ENCODE measurements around the gene SRPK3.

SRPK3 gene

GRCh38 chrX:153780678-153781427 is at the start of gene SRPK3:
Gene SRPK3 (plus strand): TSS chrX:153781041. CDS start chrX:153781087, 46 bp downstream.
- peaks cover 3% of the 10 kb centered on the region for H3K4me1 ChIP-seq (ENCODE audit: control insufficient read depth, insufficient read depth, low read length)
- peaks cover 7% of the 10 kb centered on the region for H3K27me3 ChIP-seq (ENCODE audit: control insufficient read depth, insufficient read depth, low read length)
- no peak within 1 kb of the TSS for H3K4me3 ChIP-seq (ENCODE audit: low read length)
- H3K36me3 ChIP-seq (ENCODE audit: control insufficient read depth, insufficient read depth, low read length): no peaks in the 10 kb centered on the region
- no peak within 1 kb of the TSS for H3K9ac ChIP-seq (ENCODE audit: low read length)
- H3K27ac ChIP-seq (ENCODE audit: low read depth, low read length): peak within 1 kb of the TSS; percentile 72

GRCh38 chrX:153731117-153731844 is 49.6 kb upstream of the SRPK3 start:
- Histone ChIP-seq H3K27me3 (ENCODE audit: control insufficient read depth, insufficient read depth, low read length) (no peaks in the 10 kb centered on the region), H3K27ac (ENCODE audit: low read depth, low read length) (no peak overlapping the region), H3K4me3 (ENCODE audit: low read length) (no peak overlapping the region), H3K36me3 (ENCODE audit: control insufficient read depth, insufficient read depth, low read length) (no peaks in the 10 kb centered on the region), H3K9ac (ENCODE audit: low read length) (no peak overlapping the region), H3K4me1 (ENCODE audit: control insufficient read depth, insufficient read depth, low read length) (peaks cover 16% of the 10 kb centered on the region)

- H3K9ac ChIP-seq (ENCODE audit: low read length): no peak overlapping the region
- H3K4me3 ChIP-seq (ENCODE audit: low read length): no peak overlapping the region
- no peaks in the 10 kb centered on the region for H3K27me3 ChIP-seq (ENCODE audit: control insufficient read depth, insufficient read depth, low read length)
- H3K36me3 ChIP-seq (ENCODE audit: control insufficient read depth, insufficient read depth, low read length): no peaks in the 10 kb centered on the region
- H3K4me1 ChIP-seq (ENCODE audit: control insufficient read depth, insufficient read depth, low read length): peaks cover 10% of the 10 kb centered on the region
- H3K27ac ChIP-seq (ENCODE audit: low read depth, low read length): no peak overlapping the region
Observed at GRCh38 chrX:153731845-153732215, 49.0 kb upstream of the SRPK3 start.

GRCh38 chrX:153732401-153732800 is 48.4 kb upstream of the SRPK3 start:
- Histone ChIP-seq H3K4me3 (ENCODE audit: low read length) (no peak overlapping the region), H3K36me3 (ENCODE audit: control insufficient read depth, insufficient read depth, low read length) (no peaks in the 10 kb centered on the region), H3K4me1 (ENCODE audit: control insufficient read depth, insufficient read depth, low read length) (peaks cover 7% of the 10 kb centered on the region), H3K27ac (ENCODE audit: low read depth, low read length) (no peak overlapping the region), H3K9ac (ENCODE audit: low read length) (no peak overlapping the region), H3K27me3 (ENCODE audit: control insufficient read depth, insufficient read depth, low read length) (peaks cover 3% of the 10 kb centered on the region)

- Histone ChIP-seq H3K27me3 (ENCODE audit: control insufficient read depth, insufficient read depth, low read length) (peaks cover 3% of the 10 kb centered on the region), H3K27ac (ENCODE audit: low read depth, low read length) (no peak overlapping the region), H3K36me3 (ENCODE audit: control insufficient read depth, insufficient read depth, low read length) (no peaks in the 10 kb centered on the region), H3K9ac (ENCODE audit: low read length) (no peak overlapping the region), H3K4me3 (ENCODE audit: low read length) (no peak overlapping the region), H3K4me1 (ENCODE audit: control insufficient read depth, insufficient read depth, low read length) (no peaks in the 10 kb centered on the region)
Observed at GRCh38 chrX:153733651-153734240, 47.1 kb upstream of the SRPK3 start.

GRCh38 chrX:153734871-153735270 is 46.0 kb upstream of the SRPK3 start:
- Histone ChIP-seq H3K4me1 (ENCODE audit: control insufficient read depth, insufficient read depth, low read length) (no peaks in the 10 kb centered on the region), H3K36me3 (ENCODE audit: control insufficient read depth, insufficient read depth, low read length) (no peaks in the 10 kb centered on the region), H3K4me3 (ENCODE audit: low read length) (no peak overlapping the region), H3K27ac (ENCODE audit: low read depth, low read length) (no peak overlapping the region), H3K27me3 (ENCODE audit: control insufficient read depth, insufficient read depth, low read length) (peaks cover 3% of the 10 kb centered on the region), H3K9ac (ENCODE audit: low read length) (no peak overlapping the region)

- no peak overlapping the region for H3K4me3 ChIP-seq (ENCODE audit: low read length)
- H3K36me3 ChIP-seq (ENCODE audit: control insufficient read depth, insufficient read depth, low read length): no peaks in the 10 kb centered on the region
- no peak overlapping the region for H3K9ac ChIP-seq (ENCODE audit: low read length)
- H3K27me3 ChIP-seq (ENCODE audit: control insufficient read depth, insufficient read depth, low read length): peaks cover 3% of the 10 kb centered on the region
- no peaks in the 10 kb centered on the region for H3K4me1 ChIP-seq (ENCODE audit: control insufficient read depth, insufficient read depth, low read length)
- H3K27ac ChIP-seq (ENCODE audit: low read depth, low read length): no peak overlapping the region
Observed at GRCh38 chrX:153735274-153735673, 45.6 kb upstream of the SRPK3 start.

- no peaks in the 10 kb centered on the region for H3K4me1 ChIP-seq (ENCODE audit: control insufficient read depth, insufficient read depth, low read length)
- H3K27ac ChIP-seq (ENCODE audit: low read depth, low read length): no peak overlapping the region
- no peaks in the 10 kb centered on the region for H3K36me3 ChIP-seq (ENCODE audit: control insufficient read depth, insufficient read depth, low read length)
- H3K9ac ChIP-seq (ENCODE audit: low read length): no peak overlapping the region
- H3K4me3 ChIP-seq (ENCODE audit: low read length): no peak overlapping the region
- peaks cover 3% of the 10 kb centered on the region for H3K27me3 ChIP-seq (ENCODE audit: control insufficient read depth, insufficient read depth, low read length)
Observed at GRCh38 chrX:153736071-153736820, 44.6 kb upstream of the SRPK3 start.

- Histone ChIP-seq H3K9ac (ENCODE audit: low read length) (no peak overlapping the region), H3K27ac (ENCODE audit: low read depth, low read length) (no peak overlapping the region)
Observed at GRCh38 chrX:153736871-153737441, 43.9 kb upstream of the SRPK3 start.

GRCh38 chrX:153738056-153738605 is 42.7 kb upstream of the SRPK3 start:
- Histone ChIP-seq H3K36me3 (ENCODE audit: control insufficient read depth, insufficient read depth, low read length) (no peaks in the 10 kb centered on the region), H3K4me3 (ENCODE audit: low read length) (no peak overlapping the region), H3K27me3 (ENCODE audit: control insufficient read depth, insufficient read depth, low read length) (peaks cover 3% of the 10 kb centered on the region), H3K27ac (ENCODE audit: low read depth, low read length) (no peak overlapping the region), H3K9ac (ENCODE audit: low read length) (no peak overlapping the region), H3K4me1 (ENCODE audit: control insufficient read depth, insufficient read depth, low read length) (no peaks in the 10 kb centered on the region)

More at GRCh38 chrX:153736871-153737441, 43.9 kb upstream of the SRPK3 start:
- Histone ChIP-seq H3K27me3 (ENCODE audit: control insufficient read depth, insufficient read depth, low read length) (peaks cover 3% of the 10 kb centered on the region), H3K4me1 (ENCODE audit: control insufficient read depth, insufficient read depth, low read length) (no peaks in the 10 kb centered on the region), H3K4me3 (ENCODE audit: low read length) (no peak overlapping the region), H3K36me3 (ENCODE audit: control insufficient read depth, insufficient read depth, low read length) (no peaks in the 10 kb centered on the region)

GRCh38 chrX:153739754-153740486 is 40.9 kb upstream of the SRPK3 start:
- Histone ChIP-seq H3K27ac (ENCODE audit: low read depth, low read length) (no peak overlapping the region), H3K4me1 (ENCODE audit: control insufficient read depth, insufficient read depth, low read length) (peaks cover 3% of the 10 kb centered on the region), H3K27me3 (ENCODE audit: control insufficient read depth, insufficient read depth, low read length) (peaks cover 3% of the 10 kb centered on the region), H3K36me3 (ENCODE audit: control insufficient read depth, insufficient read depth, low read length) (no peaks in the 10 kb centered on the region), H3K9ac (ENCODE audit: low read length) (no peak overlapping the region), H3K4me3 (ENCODE audit: low read length) (no peak overlapping the region)

All from rectal smooth muscle tissue (tissue), 1 donor.